ENCODE measurements around the gene NTM. TPM values are rescaled to one million over a fixed set of nuclear protein-coding genes. Genes with fewer than 3 reads are reported as not detected.

Gene NTM
- total RNA-seq, 2 donors from 2014 or later, result 19.1 to 44.7 TPM

GRCh38 chr11:131616481-131617140 is 246.2 kb downstream of the NTM start:
- H3K9me3 ChIP-seq, result no peaks in the 10 kb centered on the region
- DNase-seq (ENCODE audit: low spot score), result no peak
- no peaks in the 10 kb centered on the region for H3K27me3 ChIP-seq
- H3K4me1 ChIP-seq, result no peaks in the 10 kb centered on the region
- no peak for TF ChIP-seq CTCF (IDR thresholded peaks at IDR 0.05)
- no peaks in the 10 kb centered on the region for H3K36me3 ChIP-seq
- H3K4me3 ChIP-seq, result no peak overlapping the region
- no peak overlapping the region for H3K27ac ChIP-seq

DNA sequence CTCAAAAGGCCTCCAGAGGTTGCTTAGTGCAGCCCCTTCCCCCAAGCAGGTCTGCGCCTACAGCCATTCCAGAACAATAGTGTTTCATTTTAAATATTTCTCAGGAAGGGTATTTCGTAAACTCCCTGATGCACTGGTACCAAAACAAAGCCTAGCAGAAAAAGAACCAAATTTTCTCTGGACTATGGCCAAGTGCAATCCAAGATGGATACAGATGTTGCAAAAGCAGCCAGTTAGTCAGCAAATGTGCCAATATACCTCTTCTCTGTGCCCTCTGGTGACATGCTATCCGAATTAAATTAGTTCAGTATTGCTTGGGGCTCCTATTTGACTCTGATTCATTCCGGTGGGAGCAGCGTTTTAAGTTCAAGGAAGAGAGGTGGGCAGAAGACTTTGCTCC is 247.8 kb downstream of the NTM start:
- Histone ChIP-seq H3K36me3 (no peaks in the 10 kb centered on the region), H3K9me3 (no peaks in the 10 kb centered on the region), H3K27ac (no peak overlapping the region), H3K4me1 (no peaks in the 10 kb centered on the region), H3K4me3 (no peak overlapping the region), H3K27me3 (no peaks in the 10 kb centered on the region)
- no peak for TF ChIP-seq CTCF (IDR thresholded peaks at IDR 0.05)
- no peak for DNase-seq (ENCODE audit: low spot score)

DNA sequence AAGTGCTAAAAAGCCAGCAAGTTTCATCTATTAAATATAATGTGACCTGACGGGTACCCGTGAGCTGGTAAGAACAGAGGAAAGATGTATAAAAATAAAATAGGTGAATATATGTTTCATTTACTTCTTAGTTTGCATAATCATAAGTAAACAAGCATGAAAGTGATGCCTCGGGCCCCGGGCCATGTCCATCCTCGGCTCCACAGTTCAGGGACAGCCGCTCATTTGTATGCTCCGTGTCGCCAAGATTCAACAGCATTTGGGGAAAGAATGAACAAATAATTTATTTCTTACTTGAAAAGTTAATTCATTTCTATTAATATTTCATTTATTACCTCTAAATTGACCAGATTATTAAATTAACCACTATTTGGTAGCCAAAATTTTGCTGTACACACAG is 251.8 kb downstream of the NTM start:
- DNase-seq (ENCODE audit: low spot score), result peak; percentile 9
- Histone ChIP-seq H3K9me3 (no peaks in the 10 kb centered on the region), H3K36me3 (no peaks in the 10 kb centered on the region), H3K4me1 (no peaks in the 10 kb centered on the region), H3K27me3 (no peaks in the 10 kb centered on the region), H3K27ac (no peak overlapping the region), H3K4me3 (no peak overlapping the region)
- TF ChIP-seq CTCF (IDR thresholded peaks at IDR 0.05), result no peak

DNA sequence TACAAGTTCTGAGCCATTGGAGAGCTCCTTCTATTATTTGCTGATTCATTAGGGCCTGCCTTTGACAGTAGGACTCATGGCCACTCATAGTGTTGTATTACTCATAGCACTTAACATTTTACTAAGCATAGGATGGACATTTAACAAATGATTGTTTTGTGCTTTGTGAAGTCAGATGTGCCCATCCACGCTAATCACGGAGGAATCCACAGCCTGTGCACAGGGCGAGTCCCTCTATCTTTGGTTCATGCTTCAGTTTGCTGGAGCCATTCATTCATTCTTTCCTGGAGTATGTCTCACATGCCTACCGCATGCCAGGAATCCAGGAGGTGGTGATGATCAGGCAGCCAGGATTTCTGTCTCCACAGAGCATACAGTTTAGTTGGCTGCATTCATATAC is 254.1 kb downstream of the NTM start:
- H3K27ac ChIP-seq, result no peak overlapping the region
- H3K4me1 ChIP-seq, result no peaks in the 10 kb centered on the region
- H3K4me3 ChIP-seq, result no peak overlapping the region
- DNase-seq (ENCODE audit: low spot score), result peak; percentile 21
- H3K27me3 ChIP-seq, result no peaks in the 10 kb centered on the region
- no peak for TF ChIP-seq CTCF (IDR thresholded peaks at IDR 0.05)
- no peaks in the 10 kb centered on the region for H3K9me3 ChIP-seq
- no peaks in the 10 kb centered on the region for H3K36me3 ChIP-seq

- Histone ChIP-seq H3K4me3 (no peak overlapping the region), H3K9me3 (no peaks in the 10 kb centered on the region), H3K27me3 (no peaks in the 10 kb centered on the region), H3K36me3 (no peaks in the 10 kb centered on the region), H3K27ac (no peak overlapping the region), H3K4me1 (no peaks in the 10 kb centered on the region)
- no peak for TF ChIP-seq CTCF (IDR thresholded peaks at IDR 0.05)
- peak; percentile 32 for DNase-seq (ENCODE audit: low spot score)
Measured at GRCh38 chr11:131626788-131627187, 256.4 kb downstream of the NTM start.

- no peaks in the 10 kb centered on the region for H3K36me3 ChIP-seq
- no peak for TF ChIP-seq CTCF (IDR thresholded peaks at IDR 0.05)
- H3K4me3 ChIP-seq, result no peak overlapping the region
- no peaks in the 10 kb centered on the region for H3K27me3 ChIP-seq
- peak; percentile 26 for DNase-seq (ENCODE audit: low spot score)
- H3K4me1 ChIP-seq, result no peaks in the 10 kb centered on the region
- no peak overlapping the region for H3K27ac ChIP-seq
- no peaks in the 10 kb centered on the region for H3K9me3 ChIP-seq
Measured at GRCh38 chr11:131628739-131629138, 258.3 kb downstream of the NTM start.
